HCT116 (cell line): ENCODE results near the gene FAM43B. TPM values are rescaled to one million over a fixed set of nuclear protein-coding genes. Genes with fewer than 3 reads are reported as not detected.

Source experiments
- ATAC-seq: fragments of 200-7000 bp; cut with Tn5 transposase; 2 replicates; pipeline ENCODE4 v1.9.1; 2020; ENCODE audit warnings: mild to moderate bottlenecking, moderate library complexity
- BruUV-seq: library from RNA; stranded (reverse); fragments of 400-500 nt; replicated peaks from 2 replicates; lab custom pipeline; 2021; lab: Mats Ljungman, UMichigan
- CTCF ChIA-PET: fragments of 300-600 bp; sonication (Branson Sonifier 250); formaldehyde crosslinking; loops from one replicate; lab custom pipeline; 2021; ENCODE audit warnings: antibody characterized with exemption; lab: Charles Lee
- POLR2A ChIA-PET: fragments of 300-600, 350-600 bp; sonication (Branson Sonifier 250); formaldehyde crosslinking; loops from one replicate; lab custom pipeline; 2021; ENCODE audit warnings: antibody characterized with exemption; lab: Charles Lee
- RAD21 ChIA-PET, 2 experiments: fragments of 300-600 bp; sonication (Branson Sonifier 250); formaldehyde crosslinking; loops; one replicate each; lab custom pipeline; 2023; ENCODE audit warnings: low total read pairs in 2 of 2; ENCODE audit not compliant: uncharacterized antibody in 2 of 2, unreplicated experiment in 2 of 2, low non-redundant PET in 1 of 2; lab: Charles Lee
- DNase-seq: peaks from one replicate; pipeline ENCODE4 v3.0.0-alpha.2; 2010; ENCODE audit warnings: low read depth, low spot score
- H2AFZ ChIP-seq: fragments of 200-600 bp; shearing (Covaris generic), sonication (generic); 2 replicates; pipeline ENCODE4 v1.6.1; 2017; ENCODE audit warnings: low read depth, mixed run types, mixed read lengths, antibody characterized with exemption, low read length; ENCODE audit not compliant: poor library complexity, severe bottlenecking
- H3K27ac ChIP-seq: 2 replicates; pipeline ENCODE4 v1.5.1; 2012; ENCODE audit warnings: low read depth, low read length
- H3K27me3 ChIP-seq: fragments of 200-600 bp; sonication (generic); 2 replicates; pipeline ENCODE4 v1.6.1; 2016; ENCODE audit warnings: mixed run types, low read length, mixed read lengths; ENCODE audit not compliant: insufficient read depth
- H3K36me3 ChIP-seq, 2 experiments: fragments of 200-500 bp in 1 of 2; fragments of 200-600 bp in 1 of 2; sonication (Bioruptor generic) in 1 of 2; sonication (generic) in 1 of 2; 2 replicates each; pipeline versions ENCODE4 v1.5.1 to v1.6.1; 2014 to 2016; ENCODE audit warnings: low read length in 2 of 2, inconsistent platforms in 1 of 2, mixed read lengths in 1 of 2, mixed run types in 1 of 2; ENCODE audit not compliant: insufficient read depth in 2 of 2, control insufficient read depth in 1 of 2
- H3K4me1 ChIP-seq, 2 experiments: fragments of 200-600 bp in 1 of 2; sonication (generic) in 1 of 2; 2 replicates each; pipeline versions ENCODE4 v1.5.1 to v1.6.1; 2012 to 2017; ENCODE audit warnings: low read length in 2 of 2, inconsistent platforms in 1 of 2, mild to moderate bottlenecking in 1 of 2, mixed read lengths in 1 of 2, mixed run types in 1 of 2, moderate library complexity in 1 of 2; ENCODE audit not compliant: insufficient read depth in 2 of 2, control insufficient read depth in 1 of 2
- H3K4me2 ChIP-seq: fragments of 200-600 bp; sonication (generic); 2 replicates; pipeline ENCODE4 v1.6.1; 2017; ENCODE audit warnings: mixed run types, low read length, mixed read lengths
- H3K4me3 ChIP-seq, 2 experiments: fragments of 200-600 bp in 1 of 2; sonication (generic) in 1 of 2; replicated peaks in 1 of 2; 2 replicates each; pipeline ENCODE4 v1.5.1; 2011 to 2016; ENCODE audit warnings: low read length in 2 of 2, control low read depth in 1 of 2, low read depth in 1 of 2, mild to moderate bottlenecking in 1 of 2, mixed read lengths in 1 of 2, mixed run types in 1 of 2
- H3K79me2 ChIP-seq: fragments of 200-600 bp; sonication (generic); 2 replicates; pipeline ENCODE4 v1.6.1; 2017; ENCODE audit warnings: mild to moderate bottlenecking, mixed run types, low read length, moderate library complexity, mixed read lengths; ENCODE audit not compliant: insufficient read depth
- H3K9ac ChIP-seq: fragments of 200-600 bp; sonication (generic); 2 replicates; pipeline ENCODE4 v1.6.1; 2016; ENCODE audit warnings: low read length, mixed read lengths
- H3K9me2 ChIP-seq: fragments of 200-600 bp; sonication (generic), shearing (Covaris generic); 2 replicates; pipeline ENCODE4 v1.6.1; 2017; ENCODE audit warnings: mixed run types, mild to moderate bottlenecking, moderate library complexity; ENCODE audit not compliant: insufficient read depth
- H3K9me3 ChIP-seq, 2 experiments: fragments of 200-500 bp in 1 of 2; fragments of 200-600 bp in 1 of 2; sonication (Bioruptor generic) in 1 of 2; sonication (generic) in 1 of 2; 2 replicates each; pipeline ENCODE4 v1.6.1; 2014 to 2017; ENCODE audit warnings: low read length in 2 of 2, mixed read lengths in 2 of 2, inconsistent platforms in 1 of 2, low read depth in 1 of 2, mild to moderate bottlenecking in 1 of 2, mixed run types in 1 of 2, moderate library complexity in 1 of 2; ENCODE audit not compliant: control insufficient read depth in 1 of 2, insufficient read depth in 1 of 2
- H4K20me1 ChIP-seq: fragments of 200-600 bp; sonication (generic), shearing (Covaris generic); 2 replicates; pipeline ENCODE4 v1.6.1; 2017; ENCODE audit warnings: mixed run types, mild to moderate bottlenecking, moderate library complexity; ENCODE audit not compliant: insufficient read depth
- ATF3 ChIP-seq: IDR thresholded peaks from 2 replicates; pipeline ENCODE4 v1.6.1; 2012
- CBX3 ChIP-seq: IDR thresholded peaks from 2 replicates; pipeline ENCODE4 v1.6.1; 2012; ENCODE audit warnings: low read depth
- CEBPB ChIP-seq: IDR thresholded peaks from 2 replicates; pipeline ENCODE4 v1.6.1; 2012; ENCODE audit warnings: low read depth
- EGR1 ChIP-seq: IDR thresholded peaks from 2 replicates; pipeline ENCODE4 v1.6.1; 2012; ENCODE audit warnings: low read depth
- ELF1 ChIP-seq: IDR thresholded peaks from 2 replicates; pipeline ENCODE4 v1.6.1; 2012; ENCODE audit warnings: low read depth, borderline replicate concordance
- EZH2 ChIP-seq: fragments of 200-600 bp; sonication (generic); IDR thresholded peaks from 2 replicates; pipeline ENCODE4 v1.6.1; 2017; ENCODE audit warnings: antibody characterized with exemption, mixed run types
- EZH2phosphoT487 ChIP-seq: fragments of 200-600 bp; IDR thresholded peaks from 2 replicates; pipeline ENCODE4 v1.6.1; 2018; ENCODE audit warnings: antibody characterized with exemption, borderline replicate concordance
- FOSL1 ChIP-seq: IDR thresholded peaks from 2 replicates; pipeline ENCODE4 v1.6.1; 2012; ENCODE audit warnings: low read depth
- JUND ChIP-seq: IDR thresholded peaks from 2 replicates; pipeline ENCODE4 v1.6.1; 2012
- POLR2A ChIP-seq: IDR thresholded peaks from 2 replicates; pipeline ENCODE4 v1.7.0; 2011; ENCODE audit warnings: borderline replicate concordance; ENCODE audit not compliant: insufficient read depth, insufficient read length; ENCODE audit errors: extremely low read depth
- POLR2AphosphoS5 ChIP-seq: IDR thresholded peaks from 2 replicates; pipeline ENCODE4 v1.6.1; 2011; ENCODE audit warnings: mild to moderate bottlenecking, low read depth, low read length, moderate library complexity
- RAD21 ChIP-seq: IDR thresholded peaks from 2 replicates; pipeline ENCODE4 v1.6.1; 2012; ENCODE audit warnings: low read depth, mild to moderate bottlenecking
- SIN3A ChIP-seq: IDR thresholded peaks from 2 replicates; pipeline ENCODE4 v1.6.1; 2012; ENCODE audit warnings: low read depth
- SP1 ChIP-seq: IDR thresholded peaks from 2 replicates; pipeline ENCODE4 v1.6.1; 2012; ENCODE audit warnings: low read depth
- ZFX ChIP-seq: fragments of 450-650 bp; IDR thresholded peaks from 2 replicates; pipeline ENCODE4 v1.6.1; 2017
- ZNF274 ChIP-seq: fragments of 200-500 bp; sonication (Bioruptor generic); IDR thresholded peaks from 2 replicates; pipeline ENCODE4 v1.6.1; 2014; ENCODE audit warnings: mild to moderate bottlenecking, low read depth, low read length, inconsistent platforms
- intact Hi-C: fragments of 100-400 bp; cut with micrococcal nuclease; formaldehyde crosslinking; loops from 2 replicates; pipeline ENCODE4 v1.10.0; 2022
- total RNA-seq: library from RNA; stranded (reverse); gene quantifications from one replicate; pipeline ENCODE4 v1.2.1, GENCODE V29; 2021; ENCODE audit not compliant: unreplicated experiment
- TF ChIP-seq, protein P1 (sequence below), 3 experiments: fragments of 200-600 bp in 1 of 3; sonication (generic) in 1 of 3; IDR thresholded peaks in 2 of 3; conservative IDR thresholded peaks in 1 of 3; 2 replicates each; pipeline ENCODE4 v1.5.1; 2012 to 2017; ENCODE audit warnings: low read depth in 2 of 3, low read length in 2 of 3, antibody characterized with exemption in 1 of 3, borderline replicate concordance in 1 of 3, control low read depth in 1 of 3, mild to moderate bottlenecking in 1 of 3, mixed read lengths in 1 of 3, mixed run types in 1 of 3, moderate library complexity in 1 of 3; ENCODE audit not compliant: insufficient read depth in 1 of 3
- TF ChIP-seq, protein P2 (sequence below): IDR thresholded peaks from 2 replicates; pipeline ENCODE4 v1.6.1; 2012
- TF ChIP-seq, protein P3 (sequence below): IDR thresholded peaks from 2 replicates; pipeline ENCODE4 v1.6.1; 2012; ENCODE audit warnings: low read depth
- TF ChIP-seq, protein P4 (sequence below): IDR thresholded peaks from 2 replicates; pipeline ENCODE4 v1.6.1; 2011; ENCODE audit warnings: mild to moderate bottlenecking, low read length, moderate library complexity; ENCODE audit not compliant: insufficient replicate concordance; ENCODE audit errors: extremely low read depth

Gene FAM43B
- total RNA-seq, 1 experiment from 2014 or later = not detected

GRCh38 chr1:20533635-20534034 is 18.7 kb upstream of the FAM43B start:
- intact Hi-C loops = no loop called here
- no peak overlapping the region for H3K4me3 ChIP-seq
- peaks cover 15% of the 10 kb centered on the region; the same call in 1 of the 2 replicates for H3K27me3 ChIP-seq
- no TSS peak for BruUV-seq
- H3K27ac ChIP-seq = no peak overlapping the region
- POLR2A ChIA-PET = no interaction called here
- CTCF ChIA-PET = interaction anchor here (1.2 kb wide), 1 partner anchor 100 kb away, joined by 4 read pairs; no protein-coding TSS in a partner anchor
- no peaks in the 10 kb centered on the region for H3K4me1 ChIP-seq
- no peak for DNase-seq
- no peaks in the 10 kb centered on the region for H3K9me3 ChIP-seq
- H4K20me1 ChIP-seq = no peaks in the 10 kb centered on the region
- RAD21 ChIA-PET = no interaction called here
- H3K4me2 ChIP-seq = no peak overlapping the region
- no peak overlapping the region for H2AFZ ChIP-seq
- H3K36me3 ChIP-seq = no peaks in the 10 kb centered on the region
- TF ChIP-seq ATF3 (no peak), CBX3 (no peak), ZFX (no peak), EGR1 (no peak), POLR2AphosphoS5 (no peak), SP1 (no peak), ZNF274 (no peak), CEBPB (no peak), ELF1 (no peak), RAD21 (no peak), POLR2A (no peak), FOSL1 (no peak), SIN3A (no peak), JUND (no peak), EZH2phosphoT487 (no peak), EZH2 (no peak)
- TF ChIP-seq, protein P1, sequence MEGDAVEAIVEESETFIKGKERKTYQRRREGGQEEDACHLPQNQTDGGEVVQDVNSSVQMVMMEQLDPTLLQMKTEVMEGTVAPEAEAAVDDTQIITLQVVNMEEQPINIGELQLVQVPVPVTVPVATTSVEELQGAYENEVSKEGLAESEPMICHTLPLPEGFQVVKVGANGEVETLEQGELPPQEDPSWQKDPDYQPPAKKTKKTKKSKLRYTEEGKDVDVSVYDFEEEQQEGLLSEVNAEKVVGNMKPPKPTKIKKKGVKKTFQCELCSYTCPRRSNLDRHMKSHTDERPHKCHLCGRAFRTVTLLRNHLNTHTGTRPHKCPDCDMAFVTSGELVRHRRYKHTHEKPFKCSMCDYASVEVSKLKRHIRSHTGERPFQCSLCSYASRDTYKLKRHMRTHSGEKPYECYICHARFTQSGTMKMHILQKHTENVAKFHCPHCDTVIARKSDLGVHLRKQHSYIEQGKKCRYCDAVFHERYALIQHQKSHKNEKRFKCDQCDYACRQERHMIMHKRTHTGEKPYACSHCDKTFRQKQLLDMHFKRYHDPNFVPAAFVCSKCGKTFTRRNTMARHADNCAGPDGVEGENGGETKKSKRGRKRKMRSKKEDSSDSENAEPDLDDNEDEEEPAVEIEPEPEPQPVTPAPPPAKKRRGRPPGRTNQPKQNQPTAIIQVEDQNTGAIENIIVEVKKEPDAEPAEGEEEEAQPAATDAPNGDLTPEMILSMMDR (IDR thresholded peaks at IDR 0.05 in 2 of 3, conservative IDR thresholded peaks at IDR 0.05 in 1 of 3; ENCODE audit: borderline replicate concordance in 1 of 3, insufficient read depth in 1 of 3, low read depth in 2 of 3, low read length in 2 of 3) = no peak
- TF ChIP-seq, protein P2, sequence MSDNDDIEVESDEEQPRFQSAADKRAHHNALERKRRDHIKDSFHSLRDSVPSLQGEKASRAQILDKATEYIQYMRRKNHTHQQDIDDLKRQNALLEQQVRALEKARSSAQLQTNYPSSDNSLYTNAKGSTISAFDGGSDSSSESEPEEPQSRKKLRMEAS = no peak
- TF ChIP-seq, protein P3, sequence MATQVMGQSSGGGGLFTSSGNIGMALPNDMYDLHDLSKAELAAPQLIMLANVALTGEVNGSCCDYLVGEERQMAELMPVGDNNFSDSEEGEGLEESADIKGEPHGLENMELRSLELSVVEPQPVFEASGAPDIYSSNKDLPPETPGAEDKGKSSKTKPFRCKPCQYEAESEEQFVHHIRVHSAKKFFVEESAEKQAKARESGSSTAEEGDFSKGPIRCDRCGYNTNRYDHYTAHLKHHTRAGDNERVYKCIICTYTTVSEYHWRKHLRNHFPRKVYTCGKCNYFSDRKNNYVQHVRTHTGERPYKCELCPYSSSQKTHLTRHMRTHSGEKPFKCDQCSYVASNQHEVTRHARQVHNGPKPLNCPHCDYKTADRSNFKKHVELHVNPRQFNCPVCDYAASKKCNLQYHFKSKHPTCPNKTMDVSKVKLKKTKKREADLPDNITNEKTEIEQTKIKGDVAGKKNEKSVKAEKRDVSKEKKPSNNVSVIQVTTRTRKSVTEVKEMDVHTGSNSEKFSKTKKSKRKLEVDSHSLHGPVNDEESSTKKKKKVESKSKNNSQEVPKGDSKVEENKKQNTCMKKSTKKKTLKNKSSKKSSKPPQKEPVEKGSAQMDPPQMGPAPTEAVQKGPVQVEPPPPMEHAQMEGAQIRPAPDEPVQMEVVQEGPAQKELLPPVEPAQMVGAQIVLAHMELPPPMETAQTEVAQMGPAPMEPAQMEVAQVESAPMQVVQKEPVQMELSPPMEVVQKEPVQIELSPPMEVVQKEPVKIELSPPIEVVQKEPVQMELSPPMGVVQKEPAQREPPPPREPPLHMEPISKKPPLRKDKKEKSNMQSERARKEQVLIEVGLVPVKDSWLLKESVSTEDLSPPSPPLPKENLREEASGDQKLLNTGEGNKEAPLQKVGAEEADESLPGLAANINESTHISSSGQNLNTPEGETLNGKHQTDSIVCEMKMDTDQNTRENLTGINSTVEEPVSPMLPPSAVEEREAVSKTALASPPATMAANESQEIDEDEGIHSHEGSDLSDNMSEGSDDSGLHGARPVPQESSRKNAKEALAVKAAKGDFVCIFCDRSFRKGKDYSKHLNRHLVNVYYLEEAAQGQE = no peak
- TF ChIP-seq, protein P4, sequence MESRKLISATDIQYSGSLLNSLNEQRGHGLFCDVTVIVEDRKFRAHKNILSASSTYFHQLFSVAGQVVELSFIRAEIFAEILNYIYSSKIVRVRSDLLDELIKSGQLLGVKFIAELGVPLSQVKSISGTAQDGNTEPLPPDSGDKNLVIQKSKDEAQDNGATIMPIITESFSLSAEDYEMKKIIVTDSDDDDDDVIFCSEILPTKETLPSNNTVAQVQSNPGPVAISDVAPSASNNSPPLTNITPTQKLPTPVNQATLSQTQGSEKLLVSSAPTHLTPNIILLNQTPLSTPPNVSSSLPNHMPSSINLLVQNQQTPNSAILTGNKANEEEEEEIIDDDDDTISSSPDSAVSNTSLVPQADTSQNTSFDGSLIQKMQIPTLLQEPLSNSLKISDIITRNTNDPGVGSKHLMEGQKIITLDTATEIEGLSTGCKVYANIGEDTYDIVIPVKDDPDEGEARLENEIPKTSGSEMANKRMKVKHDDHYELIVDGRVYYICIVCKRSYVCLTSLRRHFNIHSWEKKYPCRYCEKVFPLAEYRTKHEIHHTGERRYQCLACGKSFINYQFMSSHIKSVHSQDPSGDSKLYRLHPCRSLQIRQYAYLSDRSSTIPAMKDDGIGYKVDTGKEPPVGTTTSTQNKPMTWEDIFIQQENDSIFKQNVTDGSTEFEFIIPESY = no peak
- H3K9ac ChIP-seq = no peak overlapping the region
- no peaks in the 10 kb centered on the region for H3K9me2 ChIP-seq
- no peak for ATAC-seq
- no peaks in the 10 kb centered on the region for H3K79me2 ChIP-seq
